Esophagus squamous epithelium (tissue), 5 donors: Measurements from ENCODE around the gene OTOF. TPM values are rescaled to one million over a fixed set of nuclear protein-coding genes. Genes with fewer than 3 reads are reported as not detected.

Experiments used
- DNase-seq: peaks from one replicate; lab custom pipeline; 2025; lab: John Stamatoyannopoulos, UW
- H3K27ac ChIP-seq, 4 donors: fragments of 200-600 bp; sonication (generic); one replicate each; pipeline ENCODE4 v1.5.1; 2016 to 2019; ENCODE audit warnings: mild to moderate bottlenecking in 1 of 4
- H3K27me3 ChIP-seq, 4 donors: fragments of 200-600 bp; sonication (generic); 1 replicate in 3 of 4; 2 replicates in 1 of 4; pipeline versions ENCODE4 v1.5.1 to v1.6.0; 2017 to 2021; ENCODE audit warnings: antibody characterized with exemption in 1 of 4
- H3K36me3 ChIP-seq, 3 donors: fragments of 200-600 bp; sonication (generic); one replicate each; pipeline ENCODE4 v1.5.1; 2016 to 2019
- H3K4me1 ChIP-seq, 3 donors: fragments of 200-600 bp; sonication (generic); one replicate each; pipeline ENCODE4 v1.5.1; 2017 to 2019
- H3K4me3 ChIP-seq, 4 donors: fragments of 200-600 bp; sonication (generic); 1 replicate in 3 of 4; 2 replicates in 1 of 4; pipeline ENCODE4 v1.5.1; 2016 to 2019; ENCODE audit warnings: mild to moderate bottlenecking in 2 of 4, moderate library complexity in 1 of 4
- H3K9me3 ChIP-seq, 3 donors: fragments of 200-600 bp; sonication (generic); one replicate each; pipeline ENCODE4 v1.5.1; 2016 to 2019
- CTCF ChIP-seq, 6 experiments: fragments of 450-650 bp in 4 of 6; fragments of 200-600 bp in 2 of 6; sonication (generic) in 2 of 6; IDR thresholded peaks; one replicate each; pipeline ENCODE4 v1.5.1; 2016 to 2019; ENCODE audit warnings: antibody characterized with exemption in 6 of 6, mild to moderate bottlenecking in 4 of 6, moderate library complexity in 4 of 6
- POLR2A ChIP-seq, 4 donors: fragments of 450-650 bp; IDR thresholded peaks; one replicate each; pipeline ENCODE4 v1.6.1; 2017; ENCODE audit warnings: antibody characterized with exemption in 4 of 4, mild to moderate bottlenecking in 4 of 4, moderate library complexity in 3 of 4
- WGBS, 2 donors: methylation state at CpG; one replicate each; pipeline ENCODE4 v1.1.5; 2018; 5-methylcytosine and 5-hydroxymethylcytosine counted together
- intact Hi-C: fragments of 100-400 bp; cut with DNase I; formaldehyde crosslinking; loops from one replicate; pipeline ENCODE4 v1.15.0; 2022
- total RNA-seq, 4 donors: library from RNA; depleted of rRNA; stranded (reverse); fragments of >200 nt; gene quantifications; one replicate each; pipeline ENCODE4 v1.1.0, GENCODE V29; 2016
- donor health status: DM: yes; HTN: yes; CAD: no.

Gene OTOF
- total RNA-seq: under 1 TPM in 2 of 4 donors, not detected in 2; under 0.01 to 0.56 TPM

- Histone ChIP-seq H3K27me3 (no peaks in the 10 kb centered on the region), H3K27ac (no peak within 1 kb of the TSS), H3K4me3 (no peak within 1 kb of the TSS), H3K4me1 (peaks cover 0 to 10% (median 0%) of the 10 kb centered on the region in 3 donors), H3K9me3 (no peaks in the 10 kb centered on the region), H3K36me3 (no peaks in the 10 kb centered on the region)
- TF ChIP-seq POLR2A (IDR thresholded peaks at IDR 0.05) (no peak), CTCF (IDR thresholded peaks at IDR 0.05) (no peak)
- DNase-seq: no peak
- no CpG with 5 or more reads among the region's 3 CpGs for WGBS, 2 donors
- intact Hi-C loops: no loop called here
These were observed at the start of gene OTOF for GRCh38 chr2:26477911-26478253. Gene OTOF (minus strand): TSS chr2:26478124.

GRCh38 chr2:26526589-26526988, 48.7 kb upstream of the OTOF start:
- no peaks in the 10 kb centered on the region for H3K4me1 ChIP-seq
- no peak for TF ChIP-seq POLR2A (IDR thresholded peaks at IDR 0.05)
- H3K4me3 ChIP-seq: no peak overlapping the region
- H3K27me3 ChIP-seq: peaks cover 0 to 38% (median 0%) of the 10 kb centered on the region in 4 donors
- no peaks in the 10 kb centered on the region for H3K9me3 ChIP-seq
- WGBS, 2 donors: 43 to 48% methylated on average over 2 of the region's 2 CpGs
- no peak for DNase-seq
- H3K27ac ChIP-seq: no peak overlapping the region
- intact Hi-C loops: no loop called here
- H3K36me3 ChIP-seq: no peaks in the 10 kb centered on the region

GRCh38 chr2:26526105-26526504, 48.2 kb upstream of the OTOF start:
- no peaks in the 10 kb centered on the region for H3K9me3 ChIP-seq
- WGBS, 2 donors: 86 to 97% methylated on average over 1 of the region's 1 CpG

GRCh38 chr2:26523750-26524149, 45.8 kb upstream of the OTOF start:
- H3K27ac ChIP-seq: no peak overlapping the region
- no peak for DNase-seq
- H3K4me1 ChIP-seq: no peaks in the 10 kb centered on the region
- H3K9me3 ChIP-seq: no peaks in the 10 kb centered on the region
- peaks cover 0 to 57% (median 0%) of the 10 kb centered on the region in 4 donors for H3K27me3 ChIP-seq
- intact Hi-C loops: no loop called here
- H3K36me3 ChIP-seq: no peaks in the 10 kb centered on the region
- TF ChIP-seq POLR2A (IDR thresholded peaks at IDR 0.05): no peak
- TF ChIP-seq CTCF (IDR thresholded peaks at IDR 0.05): no peak
- no peak overlapping the region for H3K4me3 ChIP-seq

More at GRCh38 chr2:26526105-26526504, 48.2 kb upstream of the OTOF start:
- Histone ChIP-seq H3K27ac (no peak overlapping the region), H3K27me3 (peaks cover 0 to 42% (median 0%) of the 10 kb centered on the region in 4 donors), H3K36me3 (no peaks in the 10 kb centered on the region), H3K4me3 (no peak overlapping the region), H3K4me1 (no peaks in the 10 kb centered on the region)
- TF ChIP-seq CTCF (IDR thresholded peaks at IDR 0.05) (no peak), POLR2A (IDR thresholded peaks at IDR 0.05) (no peak)
- intact Hi-C loops: no loop called here
- DNase-seq: no peak

GRCh38 chr2:26522751-26523171, 44.8 kb upstream of the OTOF start:
- Histone ChIP-seq H3K9me3 (no peaks in the 10 kb centered on the region), H3K27me3 (peaks cover 0 to 58% (median 0%) of the 10 kb centered on the region in 4 donors), H3K27ac (no peak overlapping the region), H3K4me1 (no peaks in the 10 kb centered on the region), H3K4me3 (no peak overlapping the region), H3K36me3 (no peaks in the 10 kb centered on the region)
- intact Hi-C loops: no loop called here
- no peak for DNase-seq
- TF ChIP-seq CTCF (IDR thresholded peaks at IDR 0.05): no peak
- no peak for TF ChIP-seq POLR2A (IDR thresholded peaks at IDR 0.05)
- WGBS, 2 donors: 89 to 92% methylated on average over 6 of the region's 7 CpGs

GRCh38 chr2:26522325-26522724, 44.4 kb upstream of the OTOF start:
- Histone ChIP-seq H3K27me3 (peaks cover 0 to 58% (median 0%) of the 10 kb centered on the region in 4 donors), H3K4me1 (no peaks in the 10 kb centered on the region), H3K9me3 (no peaks in the 10 kb centered on the region), H3K27ac (no peak overlapping the region), H3K36me3 (no peaks in the 10 kb centered on the region), H3K4me3 (no peak overlapping the region)
- no peak for DNase-seq
- WGBS, 2 donors: 67 to 76% methylated on average over 1 to 4 of the region's 6 CpGs
- intact Hi-C loops: no loop called here
- TF ChIP-seq CTCF (IDR thresholded peaks at IDR 0.05): no peak
- TF ChIP-seq POLR2A (IDR thresholded peaks at IDR 0.05): no peak
